Uterus (tissue), 4 donors: ENCODE results near the gene PLEKHA1. TPM values are rescaled to one million over a fixed set of nuclear protein-coding genes. Genes with fewer than 3 reads are reported as not detected.

Experiments used
- DNase-seq, 2 donors: peaks; one replicate each; pipeline ENCODE4 v3.0.0-alpha.2; 2019 to 2020
- H3K27ac ChIP-seq, 2 donors: fragments of 200-600 bp; sonication (generic); 1 replicate in 1 of 2; 2 replicates in 1 of 2; pipeline ENCODE4 v1.5.1; 2016 to 2018
- H3K27me3 ChIP-seq, 2 donors: fragments of 200-600 bp; sonication (generic); one replicate each; pipeline ENCODE4 v1.5.1; 2018 to 2019; ENCODE audit warnings: control low read depth in 1 of 2
- H3K36me3 ChIP-seq, 2 donors: fragments of 200-600 bp; sonication (generic); one replicate each; pipeline ENCODE4 v1.5.1; 2019; ENCODE audit warnings: control low read depth in 1 of 2
- H3K4me1 ChIP-seq, 2 donors: fragments of 200-600 bp; sonication (generic); one replicate each; pipeline ENCODE4 v1.5.1; 2018 to 2019; ENCODE audit warnings: control low read depth in 1 of 2
- H3K4me3 ChIP-seq, 2 donors: fragments of 200-600 bp; sonication (generic); 1 replicate in 1 of 2; 2 replicates in 1 of 2; pipeline ENCODE4 v1.5.1; 2018 to 2019; ENCODE audit warnings: mild to moderate bottlenecking in 1 of 2
- H3K9me3 ChIP-seq, 2 donors: fragments of 200-600 bp; sonication (generic); one replicate each; pipeline ENCODE4 v1.5.1; 2019; ENCODE audit warnings: control low read depth in 1 of 2
- CTCF ChIP-seq, 4 experiments: fragments of 200-600 bp in 2 of 4; fragments of 450-650 bp in 2 of 4; sonication (generic) in 2 of 4; IDR thresholded peaks; one replicate each; pipeline ENCODE4 v1.5.1; 2016 to 2019; ENCODE audit warnings: antibody characterized with exemption in 4 of 4, mild to moderate bottlenecking in 2 of 4, moderate library complexity in 1 of 4
- POLR2A ChIP-seq, 2 donors: fragments of 450-650 bp; IDR thresholded peaks; one replicate each; pipeline ENCODE4 v1.6.1; 2016; ENCODE audit warnings: antibody characterized with exemption in 2 of 2, mild to moderate bottlenecking in 1 of 2, moderate library complexity in 1 of 2
- intact Hi-C: fragments of 100-400 bp; cut with DNase I; formaldehyde crosslinking; loops from one replicate; pipeline ENCODE4 v1.15.1; 2023; ENCODE audit warnings: low total_unique reads
- total RNA-seq, 4 donors: library from RNA; depleted of rRNA in 3 of 4; stranded (reverse); fragments of >200 nt in 3 of 4; gene quantifications; one replicate each; pipeline versions ENCODE4 v1.1.0 to v1.2.4, GENCODE V29; 2014 to 2023
- donor health status: DM: yes; HTN: yes; CAD: no.

The PLEKHA1 gene
- total RNA-seq, 4 donors from 2014 or later, result 9.2 to 54.1 (median 29.0) TPM

DNA sequence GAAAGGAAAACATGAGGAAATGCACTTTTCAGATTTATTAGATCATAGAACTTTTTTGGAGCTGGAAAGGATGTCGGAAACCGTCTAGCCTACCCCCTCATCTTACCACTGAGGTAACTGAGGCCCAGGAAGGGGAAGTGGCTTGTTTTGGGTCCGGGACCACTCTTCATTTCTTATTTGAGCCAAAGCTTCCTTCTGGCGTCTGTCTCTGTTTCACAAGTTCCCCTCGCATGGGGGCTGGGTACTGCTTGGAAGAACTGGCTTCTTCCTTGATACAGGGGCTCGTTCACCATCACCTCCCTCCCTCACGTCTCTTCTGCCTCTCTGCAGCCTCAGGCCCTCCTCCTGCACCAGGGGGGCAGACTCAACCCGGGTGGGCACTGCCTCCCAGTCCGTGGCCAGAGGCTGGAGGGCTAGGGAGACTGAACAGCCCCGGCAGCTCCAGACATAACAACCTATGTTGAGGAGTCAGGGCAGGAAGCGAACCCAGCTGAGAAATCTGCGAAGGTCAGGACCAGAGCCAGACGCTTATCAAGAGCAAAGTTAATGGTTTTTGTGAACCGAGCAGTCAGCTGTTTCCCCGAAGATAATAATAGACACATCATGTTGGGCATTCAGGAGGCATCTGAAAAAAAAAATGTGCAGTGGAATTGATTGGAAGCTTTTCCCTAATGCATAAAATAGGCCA is 99.8 kb downstream of the PLEKHA1 start:
- Histone ChIP-seq H3K27ac (peak overlapping the region; percentile 69 to 70), H3K36me3 (no peaks in the 10 kb centered on the region), H3K4me3 (no peak overlapping the region), H3K4me1 (peaks cover 0 to 22% of the 10 kb centered on the region in 2 donors), H3K27me3 (no peaks in the 10 kb centered on the region), H3K9me3 (no peaks in the 10 kb centered on the region)
- intact Hi-C loops, result no loop called here
- TF ChIP-seq CTCF (IDR thresholded peaks at IDR 0.05) (no peak), POLR2A (IDR thresholded peaks at IDR 0.05) (no peak)
- DNase-seq, result peak in 1 of 2 donors; percentile 61

DNA sequence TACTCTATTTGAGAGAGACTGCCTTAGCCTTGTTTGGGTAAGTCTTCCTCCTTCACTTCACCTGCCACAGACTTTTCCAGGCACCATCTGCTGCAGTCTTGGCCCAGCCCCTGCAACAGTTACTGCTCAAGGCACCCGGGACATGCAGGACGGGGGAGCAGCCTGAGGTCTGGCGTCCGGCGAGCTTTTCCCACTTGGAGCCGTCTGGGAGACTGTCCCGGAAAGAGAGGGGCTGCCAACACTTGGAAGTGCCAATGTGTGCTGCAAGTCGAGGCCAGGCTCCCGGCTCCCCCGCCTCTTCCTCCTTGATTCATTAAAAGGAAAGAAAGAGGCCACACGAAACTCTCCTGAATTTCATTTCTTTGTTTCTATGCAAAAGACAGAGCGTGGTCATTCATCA is 100.6 kb downstream of the PLEKHA1 start:
- Histone ChIP-seq H3K4me3 (no peak overlapping the region), H3K36me3 (no peaks in the 10 kb centered on the region), H3K9me3 (no peaks in the 10 kb centered on the region), H3K27ac (peak overlapping the region; percentile 69 to 70), H3K4me1 (peaks cover 0 to 22% of the 10 kb centered on the region in 2 donors), H3K27me3 (no peaks in the 10 kb centered on the region)
- intact Hi-C loops, result no loop called here
- DNase-seq, result peak; percentile 70 to 81
- TF ChIP-seq CTCF (IDR thresholded peaks at IDR 0.05) (no peak), POLR2A (IDR thresholded peaks at IDR 0.05) (no peak)

DNA sequence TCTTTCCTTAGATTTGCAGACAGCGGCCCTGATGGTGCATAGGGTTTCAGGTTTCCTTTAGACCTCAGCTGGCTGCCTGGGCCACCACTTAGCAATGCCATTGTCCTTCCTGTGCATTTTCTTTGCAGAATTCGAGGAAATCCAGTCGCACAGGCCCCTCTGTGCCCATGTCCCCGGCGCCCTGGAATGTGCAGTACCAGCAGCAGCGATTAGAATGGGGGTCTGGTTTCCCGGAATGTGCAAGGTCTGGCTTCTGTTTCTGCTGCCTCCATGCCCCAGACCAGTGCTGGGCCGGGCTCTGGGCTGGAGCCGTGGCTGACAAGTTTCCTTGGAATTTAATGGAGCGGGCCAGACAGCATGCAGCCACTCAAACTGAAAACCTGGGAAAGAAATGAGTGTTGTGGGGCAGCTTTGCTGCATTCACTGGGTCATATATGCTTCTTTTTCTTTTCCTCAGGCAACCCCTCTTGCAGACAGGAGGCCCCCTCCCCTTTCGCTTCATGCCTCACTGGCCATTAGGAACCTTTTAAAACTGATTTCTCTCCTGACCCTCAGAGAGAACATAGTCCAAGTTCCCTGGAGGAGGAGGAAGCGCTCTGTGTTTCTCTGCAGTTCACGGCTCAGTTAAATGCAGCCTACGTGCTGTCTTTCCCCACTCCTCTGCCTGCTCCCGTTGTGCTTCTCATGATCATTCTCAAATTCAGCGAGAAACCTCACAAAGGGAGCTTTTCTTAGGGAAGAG is 101.3 kb downstream of the PLEKHA1 start:
- Histone ChIP-seq H3K27me3 (no peaks in the 10 kb centered on the region), H3K36me3 (no peaks in the 10 kb centered on the region), H3K27ac (peak overlapping the region; percentile 69 to 70), H3K4me3 (no peak overlapping the region), H3K9me3 (no peaks in the 10 kb centered on the region), H3K4me1 (peaks cover 0 to 22% of the 10 kb centered on the region in 2 donors)
- no peak for TF ChIP-seq POLR2A (IDR thresholded peaks at IDR 0.05)
- no peak for TF ChIP-seq CTCF (IDR thresholded peaks at IDR 0.05)
- intact Hi-C loops, result no loop called here
- no peak for DNase-seq

DNA sequence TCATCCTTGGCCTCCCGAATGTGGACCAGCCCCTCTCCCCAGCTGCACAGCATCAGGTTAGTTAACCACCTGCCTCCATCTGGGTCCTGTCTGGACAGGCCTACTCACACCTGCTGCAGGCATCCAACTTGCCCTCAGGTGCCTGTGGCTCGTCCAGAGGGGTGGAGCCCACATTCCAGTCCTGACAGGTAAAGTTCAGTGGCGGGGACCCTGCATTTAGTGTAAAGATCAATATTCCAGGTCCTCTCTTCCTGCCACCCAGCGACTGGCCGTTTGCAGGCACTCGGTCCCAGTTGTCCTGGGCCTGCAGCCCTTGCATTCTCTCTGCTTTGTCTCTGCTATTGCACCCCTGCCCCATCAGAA is 101.8 kb downstream of the PLEKHA1 start:
- no peaks in the 10 kb centered on the region for H3K9me3 ChIP-seq
- peaks cover 0 to 22% of the 10 kb centered on the region in 2 donors for H3K4me1 ChIP-seq
- intact Hi-C loops, result no loop called here
- DNase-seq, result no peak
- H3K36me3 ChIP-seq, result no peaks in the 10 kb centered on the region
- TF ChIP-seq POLR2A (IDR thresholded peaks at IDR 0.05), result no peak
- no peak for TF ChIP-seq CTCF (IDR thresholded peaks at IDR 0.05)
- no peaks in the 10 kb centered on the region for H3K27me3 ChIP-seq
- H3K27ac ChIP-seq, result peak overlapping the region; percentile 69 to 70
- no peak overlapping the region for H3K4me3 ChIP-seq

DNA sequence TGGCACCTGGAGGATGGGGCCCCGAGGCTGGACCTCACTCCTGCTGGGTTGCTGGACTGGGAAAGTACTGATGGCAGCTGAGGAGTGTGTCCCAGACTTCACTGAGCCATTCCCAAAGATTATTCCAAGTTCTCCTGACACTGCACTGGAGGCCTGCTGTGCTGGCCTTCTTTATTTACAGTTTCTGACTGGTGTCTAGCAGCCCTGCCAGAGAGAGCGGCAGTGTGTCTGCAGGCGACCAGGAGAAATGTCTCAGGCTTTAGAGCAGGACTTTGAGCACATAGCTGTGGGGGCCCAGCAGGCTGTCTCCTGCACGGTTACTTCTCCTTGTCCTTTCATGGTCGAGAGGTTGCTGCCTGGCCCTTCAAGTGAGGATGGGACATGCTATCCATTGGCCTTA is 102.9 kb downstream of the PLEKHA1 start:
- H3K27ac ChIP-seq, result no peak overlapping the region
- H3K9me3 ChIP-seq, result no peaks in the 10 kb centered on the region
- H3K27me3 ChIP-seq, result no peaks in the 10 kb centered on the region
- intact Hi-C loops, result no loop called here
- TF ChIP-seq POLR2A (IDR thresholded peaks at IDR 0.05), result no peak
- TF ChIP-seq CTCF (IDR thresholded peaks at IDR 0.05), result no peak
- H3K36me3 ChIP-seq, result no peaks in the 10 kb centered on the region
- H3K4me3 ChIP-seq, result no peak overlapping the region
- no peak for DNase-seq
- peaks cover 0 to 22% of the 10 kb centered on the region in 2 donors for H3K4me1 ChIP-seq
